GM12878 (cell line): ENCODE data around the gene TRIM71. TPM values are rescaled to one million over a fixed set of nuclear protein-coding genes. Genes with fewer than 3 reads are reported as not detected.
A peak's percentile ranks its signal among the peaks of the same experiment; 100 is the strongest.

ENCODE experiments used
- CBX5 ChIP-seq: sonication (generic); IDR thresholded peaks from 2 replicates; pipeline ENCODE4 v1.6.1; 2016; ENCODE audit warnings: low read depth, moderate library complexity, mild to moderate bottlenecking, inconsistent platforms
- CREB1 ChIP-seq: IDR thresholded peaks from 2 replicates; pipeline ENCODE4 v1.6.1; 2012; ENCODE audit warnings: low read depth, mild to moderate bottlenecking, inconsistent platforms
- CREM ChIP-seq: IDR thresholded peaks from 2 replicates; pipeline ENCODE4 v1.6.1; 2014; ENCODE audit warnings: antibody characterized with exemption, low read depth
- E2F4 ChIP-seq: IDR thresholded peaks from 2 replicates; pipeline ENCODE4 v1.6.1; 2012; ENCODE audit warnings: low read depth, low read length, improper control_type of control experiment
- E4F1 ChIP-seq: fragments of 450-650 bp; IDR thresholded peaks from 2 replicates; pipeline ENCODE4 v1.6.1; 2018; ENCODE audit warnings: borderline replicate concordance, mild to moderate bottlenecking; ENCODE audit not compliant: partially characterized antibody
- EP300 ChIP-seq, 2 experiments: fragments of 150-350 bp in 1 of 2; IDR thresholded peaks; 2 replicates each; pipeline ENCODE4 v1.6.1; 2011 to 2012; ENCODE audit warnings: low read depth in 2 of 2, low read length in 2 of 2, borderline replicate concordance in 1 of 2, improper control_type of control experiment in 1 of 2, inconsistent platforms in 1 of 2; ENCODE audit not compliant: control insufficient read depth in 1 of 2
- HDAC2 ChIP-seq: fragments of 200-600 bp; sonication (generic); IDR thresholded peaks from 2 replicates; pipeline ENCODE4 v1.6.1; 2017
- NFXL1 ChIP-seq: fragments of 450-650 bp; IDR thresholded peaks from 2 replicates; pipeline ENCODE4 v1.6.1; 2017; ENCODE audit warnings: antibody characterized with exemption, mild to moderate bottlenecking, borderline replicate concordance
- PKNOX1 ChIP-seq: fragments of 450-650 bp; IDR thresholded peaks from 2 replicates; pipeline ENCODE4 v1.6.1; 2016; ENCODE audit warnings: mild to moderate bottlenecking
- RCOR1 ChIP-seq: conservative IDR thresholded peaks from 2 replicates; pipeline ENCODE4 v1.6.1; 2012; ENCODE audit warnings: low read depth, low read length, improper control_type of control experiment
- SMAD5 ChIP-seq: IDR thresholded peaks from 2 replicates; pipeline ENCODE4 v1.6.1; 2016; ENCODE audit warnings: antibody characterized with exemption, low read depth
- SMARCA5 ChIP-seq: fragments of 450-650 bp; IDR thresholded peaks from 2 replicates; pipeline ENCODE4 v1.6.1; 2017; ENCODE audit warnings: mild to moderate bottlenecking
- SPI1 ChIP-seq: IDR thresholded peaks from 2 replicates; pipeline ENCODE4 v1.6.1; 2011; ENCODE audit warnings: low read depth, mild to moderate bottlenecking, low read length, moderate library complexity, borderline replicate concordance; ENCODE audit not compliant: insufficient read depth
- SUZ12 ChIP-seq: fragments of 200-600 bp; sonication (generic); IDR thresholded peaks from one replicate; pipeline ENCODE4 v1.6.1; 2018; ENCODE audit warnings: antibody characterized with exemption, mild to moderate bottlenecking; ENCODE audit not compliant: unreplicated experiment
- ZBTB4 ChIP-seq: fragments of 450-650 bp; formaldehyde crosslinking; IDR thresholded peaks from 2 replicates; pipeline ENCODE4 v1.4.0; 2022; ENCODE audit warnings: mild to moderate bottlenecking, moderate library complexity
- ZNF217 ChIP-seq: fragments of 450-650 bp; IDR thresholded peaks from 2 replicates; pipeline ENCODE4 v1.6.1; 2017; ENCODE audit warnings: antibody characterized with exemption, mild to moderate bottlenecking
- ZNF687 ChIP-seq: fragments of 450-650 bp; IDR thresholded peaks from 2 replicates; pipeline ENCODE4 v1.6.1; 2017; ENCODE audit warnings: mild to moderate bottlenecking, moderate library complexity
- polyA plus RNA-seq, 11 experiments: library from polyadenylated mRNA; depleted of rRNA in 4 of 11; unstranded in 6 of 11; stranded (reverse) in 5 of 11; fragments of >200 nt; fragmentation: Nextera tagmentation in 4 of 11; fragmentation: Illumina TruSeq in 1 of 11; extraction: Ambion mirVana in 4 of 11; extraction: Trizol in 1 of 11; gene quantifications; 1 replicate in 1 of 11; 2 replicates in 10 of 11; pipeline versions ENCODE4 v1.2.1 to v1.2.3, GENCODE V29; 2011 to 2016; ENCODE audit warnings: inconsistent platforms in 2 of 11, missing spikeins in 2 of 11, low read depth in 1 of 11
- total RNA-seq, 4 experiments: library from RNA; depleted of rRNA in 3 of 4; stranded (reverse); fragments of >200 nt in 3 of 4; fragmentation: Illumina TruSeq in 1 of 4; extraction: Trizol in 1 of 4; gene quantifications; 2 replicates each; pipeline versions ENCODE4 v1.2.1 to v1.2.3, GENCODE V29; 2013 to 2021

The TRIM71 gene
- total and polyA plus RNA-seq, 10 of the 15 experiments (the other 5 are each of a cell fraction or from before 2014, with no cell fraction given): 0.02 to 1.8 (median 0.16) TPM

- no peak for TF ChIP-seq SUZ12
- no peak for TF ChIP-seq SMAD5
- no peak for TF ChIP-seq ZBTB4 (CRISPR knock-in tag)
- TF ChIP-seq ZNF687: no peak
- no peak for TF ChIP-seq NFXL1
- TF ChIP-seq PKNOX1: peak; percentile 57
- no peak for TF ChIP-seq CBX5
- TF ChIP-seq E4F1: no peak
- peak; percentile 51; the same call in 1 of the 2 replicates for TF ChIP-seq SMARCA5
- TF ChIP-seq EP300 (IDR thresholded peaks at IDR 0.05; ENCODE audit: borderline replicate concordance in 1 of 2, control insufficient read depth in 1 of 2, low read depth in 2 of 2, low read length in 2 of 2): peak; percentile 48 to 88; a peak in 3 of 4 replicates
- TF ChIP-seq CREM: 0 out of 2 replicates have a peak, but pooled peaks have one; percentile 24
- TF ChIP-seq SPI1: no peak
- TF ChIP-seq HDAC2: no peak
- no peak for TF ChIP-seq E2F4
- peak; percentile 74; the same call in 1 of the 2 replicates for TF ChIP-seq ZNF217
- TF ChIP-seq RCOR1: 0 out of 2 replicates have a peak, but pooled peaks have one; percentile 27
- TF ChIP-seq CREB1: no peak
Observed at GRCh38 chr3:32882603-32883025, 64.8 kb downstream of the TRIM71 start (continued).
